HCT116 (cell line): ENCODE results near the gene NAT9. TPM values are rescaled to one million over a fixed set of nuclear protein-coding genes. Genes with fewer than 3 reads are reported as not detected.
A peak's percentile ranks its signal among the peaks of the same experiment; 100 is the strongest.

Experiments used
- ATAC-seq: fragments of 200-7000 bp; cut with Tn5 transposase; 2 replicates; pipeline ENCODE4 v1.9.1; 2020; ENCODE audit warnings: mild to moderate bottlenecking, moderate library complexity
- BruUV-seq: library from RNA; stranded (reverse); fragments of 400-500 nt; replicated peaks from 2 replicates; lab custom pipeline; 2021; lab: Mats Ljungman, UMichigan
- CTCF ChIA-PET: fragments of 300-600 bp; sonication (Branson Sonifier 250); formaldehyde crosslinking; loops from one replicate; lab custom pipeline; 2021; ENCODE audit warnings: antibody characterized with exemption; lab: Charles Lee
- POLR2A ChIA-PET: fragments of 300-600, 350-600 bp; sonication (Branson Sonifier 250); formaldehyde crosslinking; loops from one replicate; lab custom pipeline; 2021; ENCODE audit warnings: antibody characterized with exemption; lab: Charles Lee
- RAD21 ChIA-PET, 2 experiments: fragments of 300-600 bp; sonication (Branson Sonifier 250); formaldehyde crosslinking; loops; one replicate each; lab custom pipeline; 2023; ENCODE audit warnings: low total read pairs in 2 of 2; ENCODE audit not compliant: uncharacterized antibody in 2 of 2, unreplicated experiment in 2 of 2, low non-redundant PET in 1 of 2; lab: Charles Lee
- DNase-seq: peaks from one replicate; pipeline ENCODE4 v3.0.0-alpha.2; 2010; ENCODE audit warnings: low read depth, low spot score
- H2AFZ ChIP-seq: fragments of 200-600 bp; shearing (Covaris generic), sonication (generic); 2 replicates; pipeline ENCODE4 v1.6.1; 2017; ENCODE audit warnings: low read depth, mixed run types, mixed read lengths, antibody characterized with exemption, low read length; ENCODE audit not compliant: poor library complexity, severe bottlenecking
- H3K27ac ChIP-seq: 2 replicates; pipeline ENCODE4 v1.5.1; 2012; ENCODE audit warnings: low read depth, low read length
- H3K27me3 ChIP-seq: fragments of 200-600 bp; sonication (generic); 2 replicates; pipeline ENCODE4 v1.6.1; 2016; ENCODE audit warnings: mixed run types, low read length, mixed read lengths; ENCODE audit not compliant: insufficient read depth
- H3K36me3 ChIP-seq, 2 experiments: fragments of 200-500 bp in 1 of 2; fragments of 200-600 bp in 1 of 2; sonication (Bioruptor generic) in 1 of 2; sonication (generic) in 1 of 2; 2 replicates each; pipeline versions ENCODE4 v1.5.1 to v1.6.1; 2014 to 2016; ENCODE audit warnings: low read length in 2 of 2, inconsistent platforms in 1 of 2, mixed read lengths in 1 of 2, mixed run types in 1 of 2; ENCODE audit not compliant: insufficient read depth in 2 of 2, control insufficient read depth in 1 of 2
- H3K4me1 ChIP-seq, 2 experiments: fragments of 200-600 bp in 1 of 2; sonication (generic) in 1 of 2; 2 replicates each; pipeline versions ENCODE4 v1.5.1 to v1.6.1; 2012 to 2017; ENCODE audit warnings: low read length in 2 of 2, inconsistent platforms in 1 of 2, mild to moderate bottlenecking in 1 of 2, mixed read lengths in 1 of 2, mixed run types in 1 of 2, moderate library complexity in 1 of 2; ENCODE audit not compliant: insufficient read depth in 2 of 2, control insufficient read depth in 1 of 2
- H3K4me2 ChIP-seq: fragments of 200-600 bp; sonication (generic); 2 replicates; pipeline ENCODE4 v1.6.1; 2017; ENCODE audit warnings: mixed run types, low read length, mixed read lengths
- H3K4me3 ChIP-seq, 2 experiments: fragments of 200-600 bp in 1 of 2; sonication (generic) in 1 of 2; replicated peaks in 1 of 2; 2 replicates each; pipeline ENCODE4 v1.5.1; 2011 to 2016; ENCODE audit warnings: low read length in 2 of 2, control low read depth in 1 of 2, low read depth in 1 of 2, mild to moderate bottlenecking in 1 of 2, mixed read lengths in 1 of 2, mixed run types in 1 of 2
- H3K79me2 ChIP-seq: fragments of 200-600 bp; sonication (generic); 2 replicates; pipeline ENCODE4 v1.6.1; 2017; ENCODE audit warnings: mild to moderate bottlenecking, mixed run types, low read length, moderate library complexity, mixed read lengths; ENCODE audit not compliant: insufficient read depth
- H3K9ac ChIP-seq: fragments of 200-600 bp; sonication (generic); 2 replicates; pipeline ENCODE4 v1.6.1; 2016; ENCODE audit warnings: low read length, mixed read lengths
- H3K9me2 ChIP-seq: fragments of 200-600 bp; sonication (generic), shearing (Covaris generic); 2 replicates; pipeline ENCODE4 v1.6.1; 2017; ENCODE audit warnings: mixed run types, mild to moderate bottlenecking, moderate library complexity; ENCODE audit not compliant: insufficient read depth
- H3K9me3 ChIP-seq, 2 experiments: fragments of 200-500 bp in 1 of 2; fragments of 200-600 bp in 1 of 2; sonication (Bioruptor generic) in 1 of 2; sonication (generic) in 1 of 2; 2 replicates each; pipeline ENCODE4 v1.6.1; 2014 to 2017; ENCODE audit warnings: low read length in 2 of 2, mixed read lengths in 2 of 2, inconsistent platforms in 1 of 2, low read depth in 1 of 2, mild to moderate bottlenecking in 1 of 2, mixed run types in 1 of 2, moderate library complexity in 1 of 2; ENCODE audit not compliant: control insufficient read depth in 1 of 2, insufficient read depth in 1 of 2
- H4K20me1 ChIP-seq: fragments of 200-600 bp; sonication (generic), shearing (Covaris generic); 2 replicates; pipeline ENCODE4 v1.6.1; 2017; ENCODE audit warnings: mixed run types, mild to moderate bottlenecking, moderate library complexity; ENCODE audit not compliant: insufficient read depth
- CBX3 ChIP-seq: IDR thresholded peaks from 2 replicates; pipeline ENCODE4 v1.6.1; 2012; ENCODE audit warnings: low read depth
- CEBPB ChIP-seq: IDR thresholded peaks from 2 replicates; pipeline ENCODE4 v1.6.1; 2012; ENCODE audit warnings: low read depth
- ELF1 ChIP-seq: IDR thresholded peaks from 2 replicates; pipeline ENCODE4 v1.6.1; 2012; ENCODE audit warnings: low read depth, borderline replicate concordance
- EZH2phosphoT487 ChIP-seq: fragments of 200-600 bp; IDR thresholded peaks from 2 replicates; pipeline ENCODE4 v1.6.1; 2018; ENCODE audit warnings: antibody characterized with exemption, borderline replicate concordance
- FOSL1 ChIP-seq: IDR thresholded peaks from 2 replicates; pipeline ENCODE4 v1.6.1; 2012; ENCODE audit warnings: low read depth
- JUND ChIP-seq: IDR thresholded peaks from 2 replicates; pipeline ENCODE4 v1.6.1; 2012
- POLR2AphosphoS5 ChIP-seq: IDR thresholded peaks from 2 replicates; pipeline ENCODE4 v1.6.1; 2011; ENCODE audit warnings: mild to moderate bottlenecking, low read depth, low read length, moderate library complexity
- RAD21 ChIP-seq: IDR thresholded peaks from 2 replicates; pipeline ENCODE4 v1.6.1; 2012; ENCODE audit warnings: low read depth, mild to moderate bottlenecking
- SRF ChIP-seq: IDR thresholded peaks from 2 replicates; pipeline ENCODE4 v1.6.1; 2012; ENCODE audit warnings: low read depth
- TCF7L2 ChIP-seq: IDR thresholded peaks from 2 replicates; pipeline ENCODE4 v1.7.0; 2011; ENCODE audit warnings: borderline replicate concordance, inconsistent platforms; ENCODE audit not compliant: insufficient read depth, insufficient read length; ENCODE audit errors: extremely low read depth
- YY1 ChIP-seq: IDR thresholded peaks from 2 replicates; pipeline ENCODE4 v1.6.1; 2011; ENCODE audit warnings: low read length, low read depth, moderate library complexity, mild to moderate bottlenecking; ENCODE audit not compliant: insufficient replicate concordance; ENCODE audit errors: extremely low read depth
- ZFX ChIP-seq: fragments of 450-650 bp; IDR thresholded peaks from 2 replicates; pipeline ENCODE4 v1.6.1; 2017
- ZNF274 ChIP-seq: fragments of 200-500 bp; sonication (Bioruptor generic); IDR thresholded peaks from 2 replicates; pipeline ENCODE4 v1.6.1; 2014; ENCODE audit warnings: mild to moderate bottlenecking, low read depth, low read length, inconsistent platforms
- intact Hi-C: fragments of 100-400 bp; cut with micrococcal nuclease; formaldehyde crosslinking; loops from 2 replicates; pipeline ENCODE4 v1.10.0; 2022
- total RNA-seq: library from RNA; stranded (reverse); gene quantifications from one replicate; pipeline ENCODE4 v1.2.1, GENCODE V29; 2021; ENCODE audit not compliant: unreplicated experiment
- TF ChIP-seq, protein P1 (sequence below): IDR thresholded peaks from 2 replicates; pipeline ENCODE4 v1.6.1; 2012
- TF ChIP-seq, protein P2 (sequence below): IDR thresholded peaks from 2 replicates; pipeline ENCODE4 v1.6.1; 2011; ENCODE audit warnings: mild to moderate bottlenecking, low read length, moderate library complexity; ENCODE audit not compliant: insufficient replicate concordance; ENCODE audit errors: extremely low read depth
- TF ChIP-seq, protein P3 (sequence below), 3 experiments: fragments of 200-600 bp in 1 of 3; sonication (generic) in 1 of 3; IDR thresholded peaks in 2 of 3; conservative IDR thresholded peaks in 1 of 3; 2 replicates each; pipeline ENCODE4 v1.5.1; 2012 to 2017; ENCODE audit warnings: low read depth in 2 of 3, low read length in 2 of 3, antibody characterized with exemption in 1 of 3, borderline replicate concordance in 1 of 3, control low read depth in 1 of 3, mild to moderate bottlenecking in 1 of 3, mixed read lengths in 1 of 3, mixed run types in 1 of 3, moderate library complexity in 1 of 3; ENCODE audit not compliant: insufficient read depth in 1 of 3
- TF ChIP-seq, protein P4 (sequence below): IDR thresholded peaks from 2 replicates; pipeline ENCODE4 v1.6.1; 2012; ENCODE audit warnings: low read depth
- TF ChIP-seq, protein P5 (sequence below): IDR thresholded peaks from 2 replicates; pipeline ENCODE4 v1.6.1; 2012

NAT9 gene
- total RNA-seq, 1 experiment from 2014 or later, result 88.7 TPM

DNA sequence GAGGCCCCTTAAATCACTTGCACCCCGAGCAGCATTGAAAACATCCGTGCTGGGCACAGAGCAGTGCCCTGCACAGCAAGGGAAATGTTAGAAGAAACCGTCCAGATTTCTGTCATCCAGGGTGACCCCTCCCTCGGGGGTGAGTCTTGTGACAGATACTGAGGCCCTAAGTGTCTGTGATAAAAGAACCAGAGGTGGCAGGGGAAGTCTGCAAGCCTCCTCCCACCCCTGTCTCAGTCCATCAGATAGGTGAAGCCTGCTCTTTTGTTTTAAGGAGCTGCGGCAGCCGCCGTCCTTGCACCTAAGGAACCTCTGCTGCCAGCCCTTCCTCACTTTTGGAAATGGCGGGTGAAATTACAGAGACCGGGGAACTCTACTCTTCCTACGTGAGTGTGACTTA lies 845 bp upstream of the NAT9 start:
- Histone ChIP-seq H3K4me1 (peaks cover 9 to 16% of the 10 kb centered on the region in 2 experiments), H3K9ac (peak overlapping the region; percentile 95), H3K4me2 (peak overlapping the region; percentile 97), H4K20me1 (no peaks in the 10 kb centered on the region), H3K27ac (no peak overlapping the region), H3K9me3 (no peaks in the 10 kb centered on the region), H3K27me3 (no peaks in the 10 kb centered on the region), H2AFZ (no peak overlapping the region), H3K4me3 (peak overlapping the region; percentile 75 to 79), H3K9me2 (no peaks in the 10 kb centered on the region), H3K79me2 (peaks cover 53% of the 10 kb centered on the region), H3K36me3 (peaks cover 7 to 22% of the 10 kb centered on the region in 2 experiments; a peak in 3 of 4 replicates)
- ChIA-PET RAD21 (interaction anchor here in 1 of 2 experiments (1.0 to 1.1 kb wide), 2 partner anchors 33 to 120 kb away, joined by 3 to 4 read pairs; no protein-coding TSS in a partner anchor), CTCF (interaction anchor here (0.8 to 3.5 kb wide), 12 partner anchors 11 to 211 kb away, joined by 3 to 23 read pairs (median 6); partner anchors contain the start of gene RAB37), POLR2A (interaction anchor here (0.6 to 1.7 kb wide), 8 partner anchors 23 to 1722 kb away, joined by 3 to 6 read pairs (median 4); partner anchors contain the start of genes FDXR, MRPL58 and RAB37)
- ATAC-seq, result no peak
- no peak for DNase-seq
- TSS peak; percentile 40 for BruUV-seq
- TF ChIP-seq, protein P1, sequence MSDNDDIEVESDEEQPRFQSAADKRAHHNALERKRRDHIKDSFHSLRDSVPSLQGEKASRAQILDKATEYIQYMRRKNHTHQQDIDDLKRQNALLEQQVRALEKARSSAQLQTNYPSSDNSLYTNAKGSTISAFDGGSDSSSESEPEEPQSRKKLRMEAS, result no peak
- TF ChIP-seq SRF (no peak), RAD21 (no peak), YY1 (no peak), TCF7L2 (no peak), EZH2phosphoT487 (no peak), JUND (no peak), CEBPB (no peak), ZNF274 (no peak), ELF1 (no peak), CBX3 (no peak), ZFX (no peak), POLR2AphosphoS5 (no peak), FOSL1 (no peak)
- TF ChIP-seq, protein P2, sequence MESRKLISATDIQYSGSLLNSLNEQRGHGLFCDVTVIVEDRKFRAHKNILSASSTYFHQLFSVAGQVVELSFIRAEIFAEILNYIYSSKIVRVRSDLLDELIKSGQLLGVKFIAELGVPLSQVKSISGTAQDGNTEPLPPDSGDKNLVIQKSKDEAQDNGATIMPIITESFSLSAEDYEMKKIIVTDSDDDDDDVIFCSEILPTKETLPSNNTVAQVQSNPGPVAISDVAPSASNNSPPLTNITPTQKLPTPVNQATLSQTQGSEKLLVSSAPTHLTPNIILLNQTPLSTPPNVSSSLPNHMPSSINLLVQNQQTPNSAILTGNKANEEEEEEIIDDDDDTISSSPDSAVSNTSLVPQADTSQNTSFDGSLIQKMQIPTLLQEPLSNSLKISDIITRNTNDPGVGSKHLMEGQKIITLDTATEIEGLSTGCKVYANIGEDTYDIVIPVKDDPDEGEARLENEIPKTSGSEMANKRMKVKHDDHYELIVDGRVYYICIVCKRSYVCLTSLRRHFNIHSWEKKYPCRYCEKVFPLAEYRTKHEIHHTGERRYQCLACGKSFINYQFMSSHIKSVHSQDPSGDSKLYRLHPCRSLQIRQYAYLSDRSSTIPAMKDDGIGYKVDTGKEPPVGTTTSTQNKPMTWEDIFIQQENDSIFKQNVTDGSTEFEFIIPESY, result no peak
- TF ChIP-seq, protein P3, sequence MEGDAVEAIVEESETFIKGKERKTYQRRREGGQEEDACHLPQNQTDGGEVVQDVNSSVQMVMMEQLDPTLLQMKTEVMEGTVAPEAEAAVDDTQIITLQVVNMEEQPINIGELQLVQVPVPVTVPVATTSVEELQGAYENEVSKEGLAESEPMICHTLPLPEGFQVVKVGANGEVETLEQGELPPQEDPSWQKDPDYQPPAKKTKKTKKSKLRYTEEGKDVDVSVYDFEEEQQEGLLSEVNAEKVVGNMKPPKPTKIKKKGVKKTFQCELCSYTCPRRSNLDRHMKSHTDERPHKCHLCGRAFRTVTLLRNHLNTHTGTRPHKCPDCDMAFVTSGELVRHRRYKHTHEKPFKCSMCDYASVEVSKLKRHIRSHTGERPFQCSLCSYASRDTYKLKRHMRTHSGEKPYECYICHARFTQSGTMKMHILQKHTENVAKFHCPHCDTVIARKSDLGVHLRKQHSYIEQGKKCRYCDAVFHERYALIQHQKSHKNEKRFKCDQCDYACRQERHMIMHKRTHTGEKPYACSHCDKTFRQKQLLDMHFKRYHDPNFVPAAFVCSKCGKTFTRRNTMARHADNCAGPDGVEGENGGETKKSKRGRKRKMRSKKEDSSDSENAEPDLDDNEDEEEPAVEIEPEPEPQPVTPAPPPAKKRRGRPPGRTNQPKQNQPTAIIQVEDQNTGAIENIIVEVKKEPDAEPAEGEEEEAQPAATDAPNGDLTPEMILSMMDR (IDR thresholded peaks at IDR 0.05 in 2 of 3, conservative IDR thresholded peaks at IDR 0.05 in 1 of 3; ENCODE audit: borderline replicate concordance in 1 of 3, insufficient read depth in 1 of 3, low read depth in 2 of 3, low read length in 2 of 3), result no peak
- TF ChIP-seq, protein P4, sequence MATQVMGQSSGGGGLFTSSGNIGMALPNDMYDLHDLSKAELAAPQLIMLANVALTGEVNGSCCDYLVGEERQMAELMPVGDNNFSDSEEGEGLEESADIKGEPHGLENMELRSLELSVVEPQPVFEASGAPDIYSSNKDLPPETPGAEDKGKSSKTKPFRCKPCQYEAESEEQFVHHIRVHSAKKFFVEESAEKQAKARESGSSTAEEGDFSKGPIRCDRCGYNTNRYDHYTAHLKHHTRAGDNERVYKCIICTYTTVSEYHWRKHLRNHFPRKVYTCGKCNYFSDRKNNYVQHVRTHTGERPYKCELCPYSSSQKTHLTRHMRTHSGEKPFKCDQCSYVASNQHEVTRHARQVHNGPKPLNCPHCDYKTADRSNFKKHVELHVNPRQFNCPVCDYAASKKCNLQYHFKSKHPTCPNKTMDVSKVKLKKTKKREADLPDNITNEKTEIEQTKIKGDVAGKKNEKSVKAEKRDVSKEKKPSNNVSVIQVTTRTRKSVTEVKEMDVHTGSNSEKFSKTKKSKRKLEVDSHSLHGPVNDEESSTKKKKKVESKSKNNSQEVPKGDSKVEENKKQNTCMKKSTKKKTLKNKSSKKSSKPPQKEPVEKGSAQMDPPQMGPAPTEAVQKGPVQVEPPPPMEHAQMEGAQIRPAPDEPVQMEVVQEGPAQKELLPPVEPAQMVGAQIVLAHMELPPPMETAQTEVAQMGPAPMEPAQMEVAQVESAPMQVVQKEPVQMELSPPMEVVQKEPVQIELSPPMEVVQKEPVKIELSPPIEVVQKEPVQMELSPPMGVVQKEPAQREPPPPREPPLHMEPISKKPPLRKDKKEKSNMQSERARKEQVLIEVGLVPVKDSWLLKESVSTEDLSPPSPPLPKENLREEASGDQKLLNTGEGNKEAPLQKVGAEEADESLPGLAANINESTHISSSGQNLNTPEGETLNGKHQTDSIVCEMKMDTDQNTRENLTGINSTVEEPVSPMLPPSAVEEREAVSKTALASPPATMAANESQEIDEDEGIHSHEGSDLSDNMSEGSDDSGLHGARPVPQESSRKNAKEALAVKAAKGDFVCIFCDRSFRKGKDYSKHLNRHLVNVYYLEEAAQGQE, result no peak
- TF ChIP-seq, protein P5, sequence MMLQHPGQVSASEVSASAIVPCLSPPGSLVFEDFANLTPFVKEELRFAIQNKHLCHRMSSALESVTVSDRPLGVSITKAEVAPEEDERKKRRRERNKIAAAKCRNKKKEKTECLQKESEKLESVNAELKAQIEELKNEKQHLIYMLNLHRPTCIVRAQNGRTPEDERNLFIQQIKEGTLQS, result no peak
- intact Hi-C loops, result loop anchor here (5.0 kb wide), 1 partner anchor 95 kb away; the partner anchor contains the start of gene FDXR
